Transverse colon (tissue), 4 donors: Measurements from ENCODE around the gene MYO1A.

Experiments
- CTCF ChIP-seq, 5 experiments: fragments of 200-600 bp in 3 of 5; fragments of 450-650 bp in 2 of 5; sonication (generic) in 3 of 5; IDR thresholded peaks; 1 replicate in 2 of 5; 2 replicates in 3 of 5; pipeline ENCODE4 v1.5.1; 2016 to 2017; ENCODE audit warnings: antibody characterized with exemption in 5 of 5, inconsistent platforms in 3 of 5, mild to moderate bottlenecking in 2 of 5, moderate library complexity in 1 of 5
- POLR2A ChIP-seq: fragments of 450-650 bp; IDR thresholded peaks from one replicate; pipeline ENCODE4 v1.6.1; 2016; ENCODE audit warnings: antibody characterized with exemption, mild to moderate bottlenecking, moderate library complexity
- POLR2AphosphoS5 ChIP-seq, 3 donors: sonication (generic); formaldehyde crosslinking; IDR thresholded peaks; one replicate each; pipeline ENCODE4 v1.6.1; 2016; ENCODE audit warnings: antibody characterized with exemption in 3 of 3

DNA sequence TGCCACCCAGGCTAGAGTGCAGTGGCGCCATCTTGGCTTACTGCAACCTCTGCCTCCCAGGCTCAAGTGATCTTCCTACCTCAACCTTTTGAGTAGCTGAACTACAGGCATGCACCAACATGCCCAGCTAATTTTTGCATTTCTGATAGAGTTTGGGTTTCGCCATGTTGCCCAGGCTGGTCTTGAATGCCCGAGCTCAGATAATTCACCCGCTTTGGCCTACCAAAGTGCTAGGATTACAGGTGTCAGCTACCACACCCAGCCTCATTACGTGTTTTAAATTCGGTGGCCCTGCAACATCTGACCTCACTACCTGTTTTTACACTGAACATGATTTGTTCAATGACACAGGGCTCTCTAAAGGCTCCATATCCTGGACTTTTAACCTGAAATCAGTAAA is 69.7 kb downstream of the MYO1A start:
- TF ChIP-seq POLR2AphosphoS5 (IDR thresholded peaks at IDR 0.05), result no peak
- TF ChIP-seq CTCF (IDR thresholded peaks at IDR 0.05), result no peak
- no peak for TF ChIP-seq POLR2A
